Effector memory CD4-positive, alpha-beta T cell (primary cell): Measurements from ENCODE around the gene CTBP2.

Source experiments
- DNase-seq, 3 donors: peaks; one replicate each; pipeline ENCODE4 v3.0.0-alpha.2; 2020
- H3K27ac ChIP-seq: 2 replicates; pipeline ENCODE4 v1.7.0; 2013; ENCODE audit warnings: mild to moderate bottlenecking, low read length, moderate library complexity; ENCODE audit not compliant: insufficient read depth, poor library complexity, severe bottlenecking
- H3K27me3 ChIP-seq: replicated peaks from 2 replicates; pipeline ENCODE4 v1.7.0; 2013; ENCODE audit warnings: mild to moderate bottlenecking, low read length; ENCODE audit not compliant: insufficient read depth, control insufficient read depth, poor library complexity, severe bottlenecking
- H3K36me3 ChIP-seq: 2 replicates; pipeline ENCODE4 v1.7.0; 2013; ENCODE audit warnings: mild to moderate bottlenecking, low read length, moderate library complexity; ENCODE audit not compliant: control insufficient read depth, insufficient read depth
- H3K4me1 ChIP-seq: 2 replicates; pipeline ENCODE4 v1.7.0; 2013; ENCODE audit warnings: low read length, mild to moderate bottlenecking; ENCODE audit not compliant: control insufficient read depth, insufficient read depth, poor library complexity, severe bottlenecking
- H3K4me3 ChIP-seq: 2 replicates; pipeline ENCODE4 v1.7.0; 2013; ENCODE audit warnings: low read length, low read depth, mild to moderate bottlenecking; ENCODE audit not compliant: insufficient read depth, poor library complexity, severe bottlenecking
- H3K9me3 ChIP-seq: 2 replicates; pipeline ENCODE4 v1.7.0; 2013; ENCODE audit warnings: mild to moderate bottlenecking, low read length, moderate library complexity; ENCODE audit not compliant: control insufficient read depth

CTBP2 gene

GRCh38 chr10:125071008-125071407 lies 89.4 kb downstream of the CTBP2 start:
- Histone ChIP-seq H3K9me3 (no peaks in the 10 kb centered on the region), H3K36me3 (no peaks in the 10 kb centered on the region), H3K27me3 (no peaks in the 10 kb centered on the region), H3K4me1 (no peaks in the 10 kb centered on the region), H3K4me3 (no peak overlapping the region), H3K27ac (no peak overlapping the region)
- DNase-seq, result no peak

GRCh38 chr10:125068406-125068805 lies 92.0 kb downstream of the CTBP2 start:
- Histone ChIP-seq H3K9me3 (no peaks in the 10 kb centered on the region), H3K4me1 (peaks cover 5% of the 10 kb centered on the region), H3K27me3 (no peaks in the 10 kb centered on the region), H3K36me3 (no peaks in the 10 kb centered on the region), H3K27ac (no peak overlapping the region), H3K4me3 (no peak overlapping the region)
- DNase-seq, result no peak

DNA sequence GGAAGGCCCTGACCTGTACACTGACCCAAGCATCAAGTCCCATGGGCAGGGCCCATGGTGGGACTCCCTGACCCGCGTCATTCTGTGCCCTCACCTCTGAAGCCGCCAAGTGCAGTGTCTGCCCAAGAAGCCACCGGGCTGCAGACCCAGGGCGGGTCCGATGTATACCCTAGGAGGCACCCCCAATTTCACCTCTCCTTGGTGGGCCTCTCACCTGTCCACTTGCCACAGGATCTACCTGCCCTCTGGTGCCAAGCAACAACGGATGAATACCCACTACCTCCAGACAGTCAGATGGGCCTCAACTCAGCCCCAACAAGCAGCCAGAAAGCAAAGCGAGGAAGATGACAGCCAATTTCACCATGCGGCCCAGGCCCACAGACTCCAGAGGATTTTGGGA lies 92.6 kb downstream of the CTBP2 start:
- Histone ChIP-seq H3K27ac (no peak overlapping the region), H3K9me3 (no peaks in the 10 kb centered on the region), H3K4me3 (no peak overlapping the region), H3K27me3 (no peaks in the 10 kb centered on the region), H3K4me1 (peaks cover 5% of the 10 kb centered on the region), H3K36me3 (no peaks in the 10 kb centered on the region)
- no peak for DNase-seq

GRCh38 chr10:125066764-125067450 lies 93.5 kb downstream of the CTBP2 start:
- no peak for DNase-seq
- Histone ChIP-seq H3K27ac (no peak overlapping the region), H3K9me3 (no peaks in the 10 kb centered on the region), H3K4me3 (no peak overlapping the region), H3K27me3 (no peaks in the 10 kb centered on the region), H3K36me3 (no peaks in the 10 kb centered on the region), H3K4me1 (peaks cover 5% of the 10 kb centered on the region)

DNA sequence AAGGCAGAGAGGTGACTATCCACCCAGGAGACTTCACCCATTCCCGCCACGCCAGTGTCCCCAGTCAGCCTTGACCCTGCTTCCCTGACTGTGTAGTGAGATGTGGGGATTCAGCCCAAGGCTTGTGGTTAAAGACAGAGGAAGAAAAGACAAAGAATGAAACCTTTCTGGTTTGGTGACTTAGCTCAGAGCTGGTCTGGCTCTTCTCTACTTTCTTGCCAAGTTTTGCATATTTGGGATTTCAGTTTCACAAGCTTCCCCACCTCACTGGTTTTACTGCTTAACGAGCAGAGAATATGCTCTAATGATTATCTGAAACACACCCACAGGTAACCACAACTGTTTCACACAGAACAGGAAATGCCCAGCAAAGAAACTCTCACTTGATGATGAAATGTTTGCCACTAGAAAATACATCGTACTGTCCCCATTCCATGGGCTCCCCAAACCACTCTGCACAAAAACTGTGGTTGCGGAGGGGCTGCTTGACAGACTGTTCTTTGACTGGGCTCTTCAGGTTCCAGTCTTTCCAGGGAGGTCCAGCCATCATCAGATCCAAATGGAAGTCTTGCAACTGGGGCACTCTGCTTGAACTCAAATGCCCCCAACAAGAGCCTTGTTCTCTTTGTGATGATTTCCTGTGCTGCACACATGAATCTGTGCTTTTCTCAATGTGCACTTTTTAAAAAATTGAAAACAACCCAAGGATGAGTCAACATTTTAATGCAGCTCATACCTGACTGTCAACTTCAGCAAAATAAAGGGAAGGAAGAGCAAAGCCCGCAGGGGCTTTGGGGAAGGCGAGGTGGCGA lies 95.5 kb downstream of the CTBP2 start:
- peaks cover 5% of the 10 kb centered on the region for H3K4me1 ChIP-seq
- H3K36me3 ChIP-seq, result no peaks in the 10 kb centered on the region
- no peak overlapping the region for H3K27ac ChIP-seq
- DNase-seq, result no peak
- H3K4me3 ChIP-seq, result no peak overlapping the region
- H3K27me3 ChIP-seq, result no peaks in the 10 kb centered on the region
- H3K9me3 ChIP-seq, result no peaks in the 10 kb centered on the region

DNA sequence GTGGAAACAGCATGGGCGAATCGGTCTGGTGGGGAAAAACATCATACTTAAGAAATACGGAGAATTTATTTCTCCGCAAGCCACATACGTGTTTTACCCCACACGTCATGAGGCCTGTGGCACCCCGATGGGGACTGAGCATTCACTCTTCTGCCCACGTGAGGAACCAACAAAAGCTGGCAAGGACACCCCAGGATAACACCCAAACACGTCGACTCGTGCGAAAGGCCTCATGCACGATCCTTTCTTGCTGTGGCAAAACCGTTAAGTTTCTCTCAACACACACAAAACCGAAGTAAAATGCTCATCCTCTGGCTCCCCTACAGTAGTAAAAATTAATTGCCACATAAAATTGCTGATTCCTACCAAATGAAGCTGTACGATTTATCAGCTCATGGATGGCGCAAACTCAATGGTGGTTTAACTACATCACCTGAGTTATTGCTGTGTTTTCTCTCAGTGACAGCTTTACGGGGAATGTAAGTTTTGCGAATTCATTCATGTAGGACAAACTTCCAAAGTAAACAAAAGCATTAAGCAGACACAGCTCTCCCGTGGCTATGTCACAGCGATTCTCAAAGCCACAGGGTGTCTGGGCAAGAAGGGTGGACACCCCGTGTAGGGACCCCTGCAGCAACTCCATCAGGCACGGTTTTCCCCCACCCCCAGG lies 97.0 kb downstream of the CTBP2 start:
- Histone ChIP-seq H3K36me3 (no peaks in the 10 kb centered on the region), H3K27ac (no peak overlapping the region), H3K9me3 (no peaks in the 10 kb centered on the region), H3K4me1 (peaks cover 5% of the 10 kb centered on the region), H3K27me3 (no peaks in the 10 kb centered on the region), H3K4me3 (no peak overlapping the region)
- DNase-seq, result no peak

- Histone ChIP-seq H3K36me3 (no peaks in the 10 kb centered on the region), H3K9me3 (no peaks in the 10 kb centered on the region), H3K4me3 (no peak overlapping the region), H3K27ac (no peak overlapping the region), H3K4me1 (peaks cover 5% of the 10 kb centered on the region), H3K27me3 (no peaks in the 10 kb centered on the region)
- no peak for DNase-seq
Measured at GRCh38 chr10:125062914-125063230, 97.5 kb downstream of the CTBP2 start.

GRCh38 chr10:125062227-125062913 lies 98.0 kb downstream of the CTBP2 start:
- Histone ChIP-seq H3K27ac (no peak overlapping the region), H3K4me1 (peaks cover 5% of the 10 kb centered on the region), H3K36me3 (no peaks in the 10 kb centered on the region), H3K27me3 (no peaks in the 10 kb centered on the region), H3K4me3 (no peak overlapping the region), H3K9me3 (no peaks in the 10 kb centered on the region)
- no peak for DNase-seq

DNA sequence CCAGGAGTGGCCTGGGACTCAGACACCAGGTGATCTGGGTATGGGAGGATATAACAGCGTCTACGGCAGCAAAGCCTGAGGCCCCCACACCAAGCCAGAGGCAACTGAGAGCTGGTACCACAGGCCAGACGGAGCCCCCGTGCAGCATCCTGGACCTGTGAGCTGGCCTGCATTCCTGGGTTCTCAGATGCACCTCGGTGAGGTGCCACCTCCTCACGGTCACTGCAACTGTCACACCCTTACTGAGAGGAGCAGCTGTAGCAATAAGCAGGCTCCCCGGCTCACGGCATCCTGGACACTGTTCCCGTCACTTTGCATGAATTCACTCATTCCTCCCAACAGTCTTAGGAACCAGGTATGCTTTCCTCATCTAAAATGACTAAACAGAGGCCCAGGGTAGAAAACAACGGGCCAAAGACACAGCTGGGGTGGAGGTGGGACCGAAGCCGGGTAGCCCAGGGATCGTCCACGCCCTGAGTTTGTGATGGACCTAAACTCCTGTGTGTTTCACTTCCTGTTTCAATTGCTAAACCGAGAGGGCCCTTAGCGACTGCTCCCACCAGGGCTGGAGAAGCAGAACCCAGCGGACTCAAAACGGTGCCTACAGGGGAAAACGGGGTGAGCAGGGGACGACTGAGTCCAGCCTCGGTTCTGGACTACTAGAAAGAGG lies 98.7 kb downstream of the CTBP2 start:
- DNase-seq, result no peak
- H3K27me3 ChIP-seq, result no peaks in the 10 kb centered on the region
- H3K9me3 ChIP-seq, result no peaks in the 10 kb centered on the region
- H3K27ac ChIP-seq, result no peak overlapping the region
- peaks cover 5% of the 10 kb centered on the region for H3K4me1 ChIP-seq
- H3K4me3 ChIP-seq, result no peak overlapping the region
- no peaks in the 10 kb centered on the region for H3K36me3 ChIP-seq
